Suppressor macrophage treated with lipopolysaccharide for 1 hour (primary cell): ENCODE data around the gene MYOD1.

Experiments
- DNase-seq, 3 donors: peaks; one replicate each; pipeline ENCODE4 v3.0.0-alpha.2; 2020 to 2022

The MYOD1 gene

DNA sequence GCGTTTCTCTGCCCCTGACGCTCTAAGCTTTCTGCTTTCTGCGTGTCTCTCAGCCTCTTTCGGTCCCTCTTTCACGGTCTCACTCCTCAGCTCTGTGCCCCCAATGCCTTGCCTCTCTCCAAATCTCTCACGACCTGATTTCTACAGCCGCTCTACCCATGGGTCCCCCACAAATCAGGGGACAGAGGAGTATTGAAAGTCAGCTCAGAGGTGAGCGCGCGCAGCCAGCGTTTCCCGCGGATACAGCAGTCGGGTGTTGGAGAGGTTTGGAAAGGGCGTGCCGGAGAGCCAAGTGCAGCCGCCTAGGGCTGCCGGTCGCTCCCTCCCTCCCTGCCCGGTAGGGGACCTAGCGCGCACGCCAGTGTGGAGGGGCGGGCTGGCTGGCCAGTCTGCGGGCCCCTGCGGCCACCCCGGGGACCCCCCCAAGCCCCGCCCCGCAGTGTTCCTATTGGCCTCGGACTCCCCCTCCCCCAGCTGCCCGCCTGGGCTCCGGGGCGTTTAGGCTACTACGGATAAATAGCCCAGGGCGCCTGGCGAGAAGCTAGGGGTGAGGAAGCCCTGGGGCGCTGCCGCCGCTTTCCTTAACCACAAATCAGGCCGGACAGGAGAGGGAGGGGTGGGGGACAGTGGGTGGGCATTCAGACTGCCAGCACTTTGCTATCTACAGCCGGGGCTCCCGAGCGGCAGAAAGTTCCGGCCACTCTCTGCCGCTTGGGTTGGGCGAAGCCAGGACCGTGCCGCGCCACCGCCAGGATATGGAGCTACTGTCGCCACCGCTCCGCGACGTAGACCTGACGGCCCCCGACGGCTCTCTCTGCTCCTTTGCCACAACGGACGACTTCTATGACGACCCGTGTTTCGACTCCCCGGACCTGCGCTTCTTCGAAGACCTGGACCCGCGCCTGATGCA is at the start of gene MYOD1:
TSS of gene MYOD1 (plus strand) at position 544 of the 910 bp plus-strand sequence. CDS start at position 756, 212 bp downstream.
- no peak for DNase-seq

DNA sequence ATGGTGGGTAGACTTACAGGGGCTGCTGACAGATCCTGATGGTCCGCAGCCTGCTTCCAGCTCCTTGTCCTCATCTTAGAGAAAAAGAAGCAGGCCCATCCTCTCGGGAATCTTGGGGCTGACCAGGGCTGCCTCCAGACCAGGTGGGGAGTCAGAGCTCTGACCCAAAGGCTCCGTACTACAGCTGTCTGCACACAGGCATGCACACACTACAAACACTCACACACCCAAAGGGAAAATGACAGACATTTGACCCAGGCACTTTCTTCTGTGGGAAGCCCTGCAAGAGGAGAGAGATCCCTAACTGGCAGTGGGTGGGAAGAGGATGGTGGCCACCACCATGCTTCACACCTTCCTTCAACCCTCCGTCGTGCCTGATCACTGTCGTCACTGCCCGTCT is 46.9 kb upstream of the MYOD1 start:
- DNase-seq: no peak

DNA sequence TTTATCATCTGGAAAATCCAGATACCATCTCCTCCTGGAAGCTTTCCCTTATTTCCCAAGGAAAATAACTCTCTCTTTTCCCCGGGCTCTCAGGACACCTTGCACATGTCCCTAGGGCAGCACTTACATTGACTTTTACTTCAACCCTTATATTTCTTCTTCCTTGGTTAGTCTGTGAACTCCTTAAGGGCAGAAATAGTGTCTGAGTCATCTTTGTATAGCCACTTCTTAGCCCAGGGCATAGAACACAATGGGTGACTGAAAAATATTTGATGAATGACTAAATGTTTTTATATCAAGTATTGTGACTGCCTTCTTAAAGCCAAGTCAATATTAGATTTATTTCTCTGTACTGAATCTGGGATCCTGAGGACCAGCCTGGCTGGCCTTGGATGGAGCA is 45.4 kb upstream of the MYOD1 start:
- no peak for DNase-seq

DNA sequence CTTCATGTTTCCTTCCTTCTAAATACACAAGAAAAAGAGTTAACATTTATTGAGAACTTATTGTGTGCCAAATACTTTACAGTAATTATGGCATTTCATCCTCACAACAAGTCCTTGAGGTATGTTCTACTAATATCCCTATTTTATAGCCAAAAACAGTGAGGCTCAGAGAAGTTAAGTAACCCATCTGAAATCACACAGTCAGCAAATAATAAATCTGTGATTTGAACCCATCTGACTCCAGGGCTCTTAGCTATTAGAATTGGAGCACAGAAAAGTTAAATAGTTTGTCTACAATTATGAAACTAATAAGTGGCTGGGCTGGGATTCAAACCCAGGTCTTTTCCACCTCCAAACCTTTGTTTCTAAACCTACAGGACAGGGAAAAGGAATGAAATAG is 36.5 kb upstream of the MYOD1 start:
- no peak for DNase-seq

DNA sequence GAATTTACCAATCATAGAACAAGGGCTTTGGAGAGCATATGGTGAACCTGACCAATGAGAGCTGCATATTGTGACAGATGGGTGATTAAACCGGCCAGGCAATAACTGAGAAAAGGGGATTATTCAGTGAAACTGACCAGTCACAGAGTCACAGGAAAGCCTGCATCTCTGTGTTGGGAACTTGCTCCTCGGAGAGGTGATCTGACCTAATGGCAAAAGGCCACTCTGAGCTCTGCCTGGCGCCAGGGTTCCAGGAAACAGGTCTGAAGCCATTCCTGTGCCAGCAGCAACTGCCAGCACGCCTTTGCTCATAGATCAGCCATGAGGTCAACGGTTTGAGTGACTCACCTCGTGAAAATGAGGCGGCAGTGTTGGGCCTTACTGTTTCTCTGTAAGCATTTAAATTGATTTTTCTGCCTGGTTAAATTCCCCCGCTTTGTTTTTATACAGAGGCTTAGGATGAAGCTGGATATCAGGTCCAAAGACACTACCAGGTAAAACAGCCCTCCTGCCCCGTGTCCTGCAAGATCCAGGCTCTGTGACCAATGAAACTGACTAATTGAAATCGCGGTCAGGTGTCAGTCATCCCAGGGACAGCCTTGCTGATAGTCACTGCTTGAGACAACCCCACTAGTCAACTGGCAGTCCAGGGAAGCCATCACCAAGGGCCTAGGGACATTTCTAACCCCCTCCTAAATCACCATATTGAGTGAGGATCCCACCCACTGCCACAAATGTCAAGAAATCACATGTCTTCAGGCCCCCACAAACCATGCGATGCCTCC is 35.8 kb upstream of the MYOD1 start:
- no peak for DNase-seq

DNA sequence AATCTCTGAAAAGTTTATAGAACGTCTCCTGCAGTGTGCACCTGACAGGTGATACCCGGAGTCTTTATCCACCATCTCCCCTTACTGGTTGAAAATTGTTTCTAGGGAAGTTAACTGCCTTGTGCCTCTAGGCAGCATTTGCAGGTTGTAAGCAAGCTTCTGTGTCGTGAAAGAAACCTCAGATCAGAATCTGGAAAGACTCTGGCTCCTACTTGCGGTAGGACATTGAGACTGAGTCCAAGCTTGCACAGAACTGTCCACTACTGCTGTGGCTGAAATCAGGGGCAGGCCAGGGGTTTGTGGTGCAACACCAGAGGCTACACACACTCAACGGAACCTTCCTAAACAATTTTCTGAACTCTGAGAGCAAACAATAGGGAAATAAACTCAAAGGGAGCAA is 34.8 kb upstream of the MYOD1 start:
- DNase-seq: no peak

DNA sequence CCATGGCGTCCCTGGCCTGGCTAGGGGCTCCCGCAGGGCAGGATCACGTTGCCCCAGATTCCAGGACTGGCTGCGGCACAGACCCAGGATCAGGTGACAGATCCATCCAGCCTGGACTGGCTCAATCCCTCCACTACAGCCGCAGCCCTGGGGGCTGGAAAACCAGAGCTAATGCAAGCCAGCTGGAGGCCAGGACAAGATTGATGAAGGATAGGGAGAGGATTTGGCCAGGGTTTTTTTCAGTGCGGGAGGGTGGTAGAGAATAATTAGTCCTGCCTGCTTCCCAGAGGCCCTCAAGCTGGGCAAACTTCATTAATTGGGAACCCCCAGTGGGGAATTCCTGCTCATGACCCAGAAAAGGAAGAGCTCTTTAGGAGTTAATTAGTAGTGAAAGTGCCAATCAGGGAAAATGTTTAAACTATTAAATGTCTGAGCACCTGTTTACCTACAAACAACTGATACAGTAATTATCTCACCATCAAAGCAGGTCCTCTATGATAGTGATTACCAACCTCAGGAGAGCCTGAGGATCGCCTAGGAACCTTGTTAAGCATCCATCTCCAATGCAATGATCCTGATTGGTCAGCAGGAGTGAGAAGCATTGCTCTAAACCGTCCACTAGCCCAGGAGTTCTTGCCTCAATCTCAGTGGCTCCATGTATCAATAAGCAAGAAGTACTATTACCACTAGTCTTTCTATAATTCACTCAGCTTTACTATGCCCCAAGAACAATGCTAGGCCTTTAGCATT is 33.0 kb upstream of the MYOD1 start:
- no peak for DNase-seq

DNA sequence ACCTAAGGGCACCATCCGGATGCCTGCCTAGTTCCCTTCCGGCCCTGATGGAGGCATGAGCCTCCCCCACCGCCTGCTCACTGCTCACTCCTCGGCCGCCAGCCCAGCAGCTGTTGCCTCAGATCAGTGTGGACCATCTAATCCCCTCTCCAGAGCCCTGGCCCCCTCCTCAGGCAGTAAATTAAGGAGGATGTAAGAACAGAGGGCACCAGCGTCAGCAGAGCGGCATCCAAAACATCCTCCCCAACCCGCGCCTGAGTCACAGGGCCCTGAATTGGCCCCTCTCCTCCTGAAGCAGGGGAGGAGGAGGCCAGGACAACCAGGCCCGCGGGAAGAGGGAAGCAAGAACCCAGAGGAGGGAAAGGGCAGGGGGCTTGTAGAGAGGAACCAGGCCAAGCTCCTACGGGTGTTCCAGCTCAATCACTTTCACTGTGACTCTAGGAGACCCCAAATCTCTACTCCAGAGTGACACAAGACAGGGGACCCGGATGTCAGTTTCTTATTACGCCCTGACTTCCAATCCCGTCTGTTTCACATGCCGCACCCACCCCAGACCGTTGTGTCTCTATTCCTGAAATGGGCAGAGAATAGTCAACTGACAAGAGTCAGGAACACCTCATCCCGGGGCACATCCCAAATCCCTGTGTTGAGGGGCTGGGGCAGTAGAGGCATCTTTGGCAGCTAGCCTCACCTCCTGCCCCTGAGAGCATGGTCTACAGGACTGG is 31.3 kb upstream of the MYOD1 start:
- no peak for DNase-seq

DNA sequence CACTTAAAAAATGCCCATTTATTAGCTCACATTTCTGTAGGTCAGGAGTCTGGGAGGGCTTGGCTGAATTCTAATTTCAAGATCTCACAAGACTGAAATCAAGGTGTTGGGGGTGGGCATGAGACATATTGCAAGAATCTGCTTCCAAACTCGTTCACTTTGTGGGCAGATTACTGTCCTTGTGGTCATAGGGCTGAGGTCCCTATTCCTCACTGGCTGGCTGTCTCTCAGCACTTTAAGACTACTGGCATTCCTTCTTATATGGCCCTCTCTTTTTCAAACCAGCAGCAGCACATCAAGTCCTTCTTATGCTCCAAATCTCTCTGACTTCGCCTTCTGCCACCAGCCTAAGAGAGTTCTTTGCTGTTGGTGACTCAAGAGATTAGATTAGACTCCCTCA is 27.8 kb upstream of the MYOD1 start:
- DNase-seq: no peak

DNA sequence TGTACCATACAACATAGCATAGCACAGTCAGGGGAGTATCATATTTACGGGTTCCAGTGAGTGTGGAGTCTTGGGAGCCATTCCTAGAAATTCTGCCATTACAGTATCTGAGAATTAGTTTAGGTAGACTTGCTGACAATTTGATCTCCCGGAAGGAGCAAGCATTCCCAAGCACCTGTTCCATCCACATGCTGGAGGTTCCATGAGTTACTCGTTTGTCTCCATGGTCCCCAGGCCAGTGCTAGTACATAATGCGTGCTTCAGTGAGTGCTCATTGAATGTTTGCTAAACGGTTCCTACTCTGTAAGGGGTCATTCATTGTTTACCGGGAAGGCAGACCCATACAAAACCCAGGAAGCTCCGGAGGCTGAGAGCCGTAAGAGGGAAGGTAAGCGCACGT is 27.4 kb upstream of the MYOD1 start:
- DNase-seq: no peak

DNA sequence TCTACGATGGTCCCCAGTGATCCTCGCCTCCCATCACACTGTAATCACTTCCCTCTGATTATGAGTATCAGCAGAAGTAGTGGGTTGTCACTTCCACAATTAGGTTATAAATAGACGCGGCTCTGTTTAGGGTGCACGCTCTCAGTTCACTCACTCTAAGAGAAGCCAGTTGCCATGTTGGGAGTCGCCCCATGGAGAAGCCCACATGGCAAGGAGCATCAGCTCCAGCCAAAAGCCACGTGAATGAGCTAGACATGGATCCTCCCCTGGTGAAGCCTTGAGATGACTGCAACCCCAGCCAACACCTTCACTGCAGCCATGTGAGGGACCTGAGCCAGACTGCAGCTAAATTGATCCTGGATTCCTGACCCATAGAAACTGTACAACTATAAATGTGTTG is 26.4 kb upstream of the MYOD1 start:
- peak in 1 of 3 donors; percentile 3 for DNase-seq

DNA sequence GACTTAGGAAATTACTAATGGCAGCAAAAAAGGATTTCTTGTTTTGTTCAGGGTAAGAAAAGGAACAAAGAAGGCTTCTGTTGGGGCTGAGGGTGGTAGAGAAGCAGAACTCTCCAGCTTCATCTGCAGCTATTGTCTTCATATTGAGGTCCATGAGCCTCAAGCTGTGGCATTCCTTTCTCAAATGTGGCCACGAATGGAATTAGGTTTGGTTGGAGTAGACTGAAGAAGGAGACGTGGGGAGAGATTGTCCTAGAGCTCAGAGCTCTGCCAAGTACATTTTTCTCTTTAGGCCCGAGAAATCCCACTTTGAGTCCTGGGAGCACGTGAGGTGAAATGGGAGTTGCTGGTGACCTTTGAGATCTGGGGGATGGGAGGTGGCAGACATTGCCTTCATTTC is 25.8 kb upstream of the MYOD1 start:
- no peak for DNase-seq

DNA sequence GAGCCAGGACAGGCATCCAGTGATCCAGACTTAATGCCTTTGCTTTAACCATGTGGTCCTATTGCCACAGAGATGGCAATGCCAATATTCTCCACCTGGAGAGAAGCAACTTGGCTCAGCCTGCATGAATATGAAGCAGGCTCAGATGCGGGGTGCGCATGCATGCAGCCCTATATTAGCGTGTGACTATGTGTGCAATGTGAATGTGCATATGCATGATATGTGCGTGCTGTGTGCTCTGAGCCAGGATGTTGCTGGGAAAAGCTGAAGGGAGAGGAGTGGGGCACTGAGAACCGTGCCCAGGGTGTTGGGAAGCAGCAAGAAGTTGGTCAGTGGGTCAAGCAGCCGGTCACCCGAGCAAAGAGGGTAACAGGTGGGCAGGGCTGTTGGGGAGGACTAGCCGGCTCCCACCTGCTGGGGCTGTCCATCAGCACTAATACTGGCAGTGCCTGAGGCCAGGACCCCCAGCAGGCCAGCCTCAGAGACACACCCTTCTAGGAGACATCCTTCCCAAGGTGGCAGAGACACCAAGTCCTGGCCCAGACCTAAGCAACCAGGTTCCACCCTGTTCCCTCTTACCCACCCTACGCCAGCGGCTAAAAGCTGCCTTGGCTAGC is 24.8 kb upstream of the MYOD1 start:
- DNase-seq: no peak

DNA sequence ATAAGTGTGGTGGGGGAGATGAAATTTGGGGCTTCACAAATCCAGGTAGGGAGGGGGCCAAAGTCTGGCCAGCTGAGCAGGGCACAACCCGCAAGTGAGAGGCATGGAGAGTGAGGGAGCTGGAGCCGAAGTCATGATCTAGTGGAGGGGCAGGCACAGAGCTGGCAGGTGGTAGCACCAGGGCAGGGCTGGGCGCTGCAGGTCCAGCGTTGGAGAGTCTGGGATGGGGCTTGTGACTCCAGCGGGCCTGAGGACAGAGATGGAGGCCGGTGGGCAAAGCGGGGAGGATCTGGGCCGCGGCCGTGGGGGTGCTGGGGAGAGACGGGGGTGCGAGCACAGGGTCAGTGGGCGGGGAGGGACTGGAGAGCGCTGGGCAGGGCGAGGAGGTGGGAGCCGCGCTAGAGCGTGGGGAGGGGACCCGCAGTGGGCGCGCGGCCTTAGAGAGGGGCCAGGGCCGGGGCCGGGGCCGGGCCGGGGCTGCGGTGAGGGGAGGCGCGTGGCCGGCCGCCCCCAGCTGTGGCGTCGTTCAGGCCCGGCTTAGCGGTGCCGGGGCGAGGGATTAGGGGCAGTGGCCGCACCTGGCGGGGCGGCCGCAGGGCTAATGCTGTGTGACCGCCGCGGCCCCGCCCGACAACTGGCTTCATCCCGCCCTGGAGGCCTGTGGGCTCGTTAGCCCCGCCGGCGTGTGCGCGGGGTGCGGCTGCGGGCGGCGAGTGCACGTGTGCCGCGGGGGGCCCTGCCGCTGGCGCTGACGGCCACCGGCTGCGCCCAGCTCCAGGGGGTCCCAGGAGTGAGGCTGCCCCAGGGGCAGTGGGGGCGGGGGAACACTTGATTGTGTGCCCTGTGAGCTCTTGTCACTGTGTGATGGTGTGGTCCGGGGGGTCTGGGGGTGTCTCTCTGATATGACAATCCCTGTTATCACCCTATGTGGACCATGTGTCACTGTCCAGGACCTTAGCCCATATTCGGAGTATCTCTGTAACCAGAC is 23.6 kb upstream of the MYOD1 start:
- no peak for DNase-seq

DNA sequence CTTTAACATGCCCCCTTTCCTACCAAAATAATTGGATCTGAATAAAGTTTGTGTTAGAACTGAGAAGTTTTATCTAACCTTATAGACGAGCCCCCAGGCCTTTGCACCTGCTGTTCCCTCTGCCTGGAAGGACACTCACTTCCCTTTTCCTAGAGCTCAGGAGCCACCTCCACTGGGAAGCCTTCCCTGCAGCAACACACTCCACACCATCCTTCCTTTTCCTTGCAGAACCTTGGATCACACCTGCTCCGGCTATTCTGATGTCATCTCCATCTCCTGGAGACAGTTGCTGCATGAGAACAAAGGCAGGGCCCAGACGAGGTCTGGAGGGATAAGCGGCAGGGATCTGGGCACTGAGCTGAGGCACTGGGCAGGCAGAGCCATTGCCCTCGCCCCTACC is 22.6 kb upstream of the MYOD1 start:
- no peak for DNase-seq

DNA sequence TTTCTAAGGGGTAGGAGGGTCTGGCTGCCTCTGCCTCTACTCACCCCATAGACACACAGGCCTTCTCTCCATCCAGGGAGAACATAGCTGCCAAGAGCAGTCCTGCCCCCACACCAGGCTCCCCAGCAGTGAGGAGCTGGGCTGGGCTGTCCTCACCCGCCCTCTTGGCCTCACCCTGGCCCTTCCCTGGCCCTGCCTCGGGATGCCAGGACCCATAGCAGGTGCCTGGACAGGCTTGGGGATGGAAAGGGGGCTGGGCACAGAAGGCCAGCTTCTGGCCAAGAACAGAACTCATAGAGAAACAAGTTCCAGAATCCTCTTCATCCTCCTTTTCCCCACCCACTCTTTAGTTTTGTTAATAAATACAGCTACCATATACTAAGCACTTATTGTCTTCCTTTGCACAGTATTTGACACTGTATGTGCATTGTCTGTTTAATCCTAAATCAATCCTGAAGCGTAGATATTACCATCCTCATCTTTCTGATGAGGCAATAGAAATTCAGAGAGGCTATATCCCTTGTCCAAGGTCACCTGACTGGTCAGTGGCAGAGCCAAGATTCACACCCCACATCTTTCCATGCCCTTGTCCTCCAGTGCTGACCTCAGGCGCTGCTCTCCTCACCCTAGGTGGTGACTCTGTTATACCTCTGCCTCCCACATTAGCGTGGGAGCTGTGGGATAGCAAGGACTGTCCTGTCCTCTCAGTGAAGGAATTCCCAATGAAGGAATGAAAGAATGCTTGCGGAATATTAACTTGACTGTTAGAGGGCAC is 22.0 kb upstream of the MYOD1 start:
- DNase-seq: no peak

DNA sequence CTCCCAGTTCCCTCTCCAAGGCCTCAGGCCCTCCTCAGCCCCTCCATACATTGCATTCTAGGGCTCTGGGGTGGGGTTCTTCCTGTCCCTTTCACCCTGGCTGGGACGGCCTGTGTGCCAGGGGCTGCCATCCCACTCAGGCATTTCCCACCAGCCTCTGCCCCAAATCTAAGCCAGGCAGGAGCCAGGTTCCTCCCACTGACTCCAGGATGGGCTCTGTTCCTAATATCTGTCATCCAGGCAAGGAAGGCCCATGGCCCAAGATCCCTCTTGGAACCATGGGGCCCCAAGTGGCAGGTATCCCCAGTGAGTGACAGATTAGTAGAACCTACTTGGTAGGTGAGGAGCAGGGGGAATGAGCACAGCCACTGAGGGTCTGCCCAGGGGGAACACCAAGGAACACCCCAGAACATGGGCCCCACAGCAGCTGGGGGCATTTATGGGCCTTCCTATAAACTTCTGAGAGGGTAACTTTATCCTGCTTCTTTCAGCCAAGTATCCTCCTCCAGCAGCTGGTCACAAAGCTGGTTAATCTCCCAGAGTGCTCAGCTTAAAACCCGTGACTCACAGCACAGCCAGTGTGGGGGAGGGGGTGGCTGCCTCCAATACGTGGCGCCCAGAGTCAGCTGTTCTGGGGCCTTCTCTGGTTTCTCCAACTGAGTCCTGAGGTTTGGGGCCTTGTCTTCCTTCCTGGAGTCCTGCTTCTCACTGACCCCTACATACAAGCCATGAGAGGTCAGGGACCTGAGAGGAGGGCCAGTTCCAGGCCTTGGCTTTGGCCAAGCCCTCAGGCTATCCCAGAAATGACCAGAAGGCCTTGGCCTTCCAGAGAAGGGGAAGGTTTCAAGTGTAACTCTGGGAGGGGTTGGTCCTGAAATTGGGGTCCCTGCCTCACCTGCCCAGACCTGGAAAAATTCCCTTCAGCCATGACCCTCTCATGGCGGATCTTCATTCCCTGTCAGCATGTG is 19.9 kb upstream of the MYOD1 start:
- no peak for DNase-seq

DNA sequence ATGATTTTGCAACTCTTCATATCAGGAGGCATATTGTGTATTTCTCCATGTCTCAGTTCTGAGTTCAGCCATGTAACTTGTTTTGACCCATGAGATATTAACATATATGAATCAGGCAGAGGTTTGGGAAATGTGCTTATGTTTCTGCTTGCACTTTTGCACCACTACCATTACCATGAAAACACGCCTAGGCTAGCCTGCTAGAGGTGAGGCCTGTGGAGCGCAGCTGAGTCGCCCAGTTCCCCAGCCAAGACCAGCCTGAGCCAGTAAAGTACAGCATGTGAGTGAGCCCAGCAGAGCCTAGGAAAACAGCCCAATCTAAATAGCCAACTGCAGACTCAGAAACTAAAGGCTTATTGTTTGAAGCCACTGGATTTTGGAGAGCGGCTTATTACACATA is 18.4 kb upstream of the MYOD1 start:
- DNase-seq: no peak

DNA sequence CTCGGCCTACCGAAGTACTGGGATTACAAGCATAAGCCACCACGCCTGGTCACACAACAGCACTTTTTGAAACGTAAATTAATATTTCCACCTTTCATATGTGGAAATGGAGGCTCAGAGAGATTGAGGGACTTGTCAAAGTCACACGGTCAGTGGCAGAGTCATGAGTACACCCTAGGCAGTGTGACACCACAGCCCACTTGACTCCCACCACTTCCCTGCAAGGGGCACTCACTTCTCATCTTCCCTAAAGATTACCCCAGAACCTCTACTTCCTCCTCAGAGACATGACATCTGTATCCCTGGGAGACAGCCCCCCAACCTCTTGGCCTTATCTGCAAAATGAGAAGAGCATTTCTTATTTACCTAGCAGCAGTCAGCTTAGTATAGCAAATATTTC is 16.5 kb upstream of the MYOD1 start:
- peak; percentile 46 to 66 (median 53) for DNase-seq
